ENCODE measurements around the gene PCDHGC3.

PCDHGC3 gene

DNA sequence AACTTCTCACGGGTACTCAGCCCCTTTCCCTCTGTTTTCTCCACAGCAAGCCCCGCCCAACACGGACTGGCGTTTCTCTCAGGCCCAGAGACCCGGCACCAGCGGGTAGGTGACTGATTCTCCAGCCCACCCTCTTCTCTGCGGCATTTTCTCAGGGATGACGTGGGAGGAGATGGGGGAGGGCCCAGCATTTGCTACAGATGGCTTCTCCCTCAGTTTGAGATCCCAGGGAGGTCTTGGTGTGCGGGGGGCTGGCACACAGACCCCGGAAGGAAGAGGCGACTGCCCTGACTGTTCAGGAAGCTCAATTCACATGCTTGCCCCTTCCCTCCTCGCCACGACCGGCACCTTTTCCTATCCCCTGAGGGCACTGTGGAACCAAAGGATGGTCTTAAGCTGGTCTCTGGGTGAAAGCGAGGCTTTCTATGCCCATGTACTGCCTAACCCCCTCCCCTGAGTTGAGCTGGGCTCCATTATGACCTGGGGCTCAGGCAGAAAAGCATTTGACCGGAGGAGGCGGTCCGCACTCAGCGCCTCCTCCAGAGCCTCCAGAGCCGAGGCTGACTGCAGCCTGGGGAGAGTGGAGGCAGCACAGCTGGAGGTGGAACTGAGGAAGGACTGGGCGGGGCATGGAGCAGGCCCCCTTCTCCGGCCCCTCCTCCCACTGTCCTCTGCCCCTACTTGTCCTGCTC is 19.1 kb downstream of the PCDHGC3 start:
- TF ChIP-seq, protein P1, sequence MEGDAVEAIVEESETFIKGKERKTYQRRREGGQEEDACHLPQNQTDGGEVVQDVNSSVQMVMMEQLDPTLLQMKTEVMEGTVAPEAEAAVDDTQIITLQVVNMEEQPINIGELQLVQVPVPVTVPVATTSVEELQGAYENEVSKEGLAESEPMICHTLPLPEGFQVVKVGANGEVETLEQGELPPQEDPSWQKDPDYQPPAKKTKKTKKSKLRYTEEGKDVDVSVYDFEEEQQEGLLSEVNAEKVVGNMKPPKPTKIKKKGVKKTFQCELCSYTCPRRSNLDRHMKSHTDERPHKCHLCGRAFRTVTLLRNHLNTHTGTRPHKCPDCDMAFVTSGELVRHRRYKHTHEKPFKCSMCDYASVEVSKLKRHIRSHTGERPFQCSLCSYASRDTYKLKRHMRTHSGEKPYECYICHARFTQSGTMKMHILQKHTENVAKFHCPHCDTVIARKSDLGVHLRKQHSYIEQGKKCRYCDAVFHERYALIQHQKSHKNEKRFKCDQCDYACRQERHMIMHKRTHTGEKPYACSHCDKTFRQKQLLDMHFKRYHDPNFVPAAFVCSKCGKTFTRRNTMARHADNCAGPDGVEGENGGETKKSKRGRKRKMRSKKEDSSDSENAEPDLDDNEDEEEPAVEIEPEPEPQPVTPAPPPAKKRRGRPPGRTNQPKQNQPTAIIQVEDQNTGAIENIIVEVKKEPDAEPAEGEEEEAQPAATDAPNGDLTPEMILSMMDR (IDR thresholded peaks at IDR 0.05; ENCODE audit: low read depth, low read length, missing control alignments): no peak
- no peak overlapping the region for H3K4me3 ChIP-seq (ENCODE audit: low read depth, low read length)
- no peak for DNase-seq (ENCODE audit: low read depth)
- in situ Hi-C loops (cut with HindIII; ENCODE audit: low sequenced_read_pairs): no loop called here

GRCh38 chr5:141495453-141495811 is 19.7 kb downstream of the PCDHGC3 start:
- DNase-seq (ENCODE audit: low read depth): no peak
- no peak overlapping the region for H3K4me3 ChIP-seq (ENCODE audit: low read depth, low read length)
- TF ChIP-seq, protein P1 (IDR thresholded peaks at IDR 0.05; ENCODE audit: low read depth, low read length, missing control alignments): no peak
- in situ Hi-C loops (cut with HindIII; ENCODE audit: low sequenced_read_pairs): no loop called here

- DNase-seq (ENCODE audit: low read depth): peak; percentile 73
- no peak overlapping the region for H3K4me3 ChIP-seq (ENCODE audit: low read depth, low read length)
- in situ Hi-C loops (cut with HindIII; ENCODE audit: low sequenced_read_pairs): no loop called here
- TF ChIP-seq, protein P1 (IDR thresholded peaks at IDR 0.05; ENCODE audit: low read depth, low read length, missing control alignments): no peak
Measured at GRCh38 chr5:141496038-141496437, 20.3 kb downstream of the PCDHGC3 start.

DNA sequence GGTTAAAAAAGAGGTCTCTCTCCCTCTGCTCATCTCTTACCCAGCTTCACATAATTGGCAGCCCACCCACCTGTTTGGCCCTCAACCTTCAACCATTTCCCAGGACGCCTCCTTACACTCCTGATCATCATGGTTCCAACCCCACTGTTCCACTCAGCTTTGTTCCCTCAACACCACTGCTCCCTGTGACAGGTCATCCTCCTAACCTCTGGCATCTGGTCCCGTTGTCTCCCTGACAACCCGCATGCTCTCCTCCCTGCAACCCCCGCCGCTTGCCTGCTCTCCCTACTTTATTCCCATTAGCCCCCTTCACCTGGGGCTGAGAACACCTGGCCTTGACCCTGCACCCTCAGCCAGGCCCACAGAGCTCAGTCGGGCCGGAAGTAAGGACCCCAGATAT is 26.0 kb downstream of the PCDHGC3 start:
- DNase-seq (ENCODE audit: low read depth): no peak
- in situ Hi-C loops (cut with HindIII; ENCODE audit: low sequenced_read_pairs): no loop called here
- no peak overlapping the region for H3K4me3 ChIP-seq (ENCODE audit: low read depth, low read length)
- TF ChIP-seq, protein P1 (IDR thresholded peaks at IDR 0.05; ENCODE audit: low read depth, low read length, missing control alignments): no peak

DNA sequence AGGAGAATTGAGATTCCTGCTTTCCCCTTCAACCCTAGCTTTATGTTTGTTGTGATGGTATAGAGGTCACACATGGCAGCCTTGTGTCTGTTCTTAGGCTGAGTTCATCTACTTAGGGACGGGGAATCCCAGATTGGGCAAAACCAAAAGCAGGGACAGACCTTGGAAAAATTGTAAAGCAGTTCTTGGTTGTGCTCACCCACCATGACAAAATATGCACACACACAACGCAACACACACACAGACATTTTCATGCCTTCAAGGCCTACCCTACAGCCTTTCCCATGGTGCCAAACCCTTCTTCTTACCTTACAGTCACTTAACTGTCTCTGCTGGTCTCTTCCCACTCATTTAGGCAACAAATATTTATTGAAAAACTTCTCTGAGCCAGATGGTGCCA is 27.9 kb downstream of the PCDHGC3 start:
- H3K4me3 ChIP-seq (ENCODE audit: low read depth, low read length): no peak overlapping the region
- in situ Hi-C loops (cut with HindIII; ENCODE audit: low sequenced_read_pairs): no loop called here
- no peak for DNase-seq (ENCODE audit: low read depth)
- TF ChIP-seq, protein P1 (IDR thresholded peaks at IDR 0.05; ENCODE audit: low read depth, low read length, missing control alignments): no peak

DNA sequence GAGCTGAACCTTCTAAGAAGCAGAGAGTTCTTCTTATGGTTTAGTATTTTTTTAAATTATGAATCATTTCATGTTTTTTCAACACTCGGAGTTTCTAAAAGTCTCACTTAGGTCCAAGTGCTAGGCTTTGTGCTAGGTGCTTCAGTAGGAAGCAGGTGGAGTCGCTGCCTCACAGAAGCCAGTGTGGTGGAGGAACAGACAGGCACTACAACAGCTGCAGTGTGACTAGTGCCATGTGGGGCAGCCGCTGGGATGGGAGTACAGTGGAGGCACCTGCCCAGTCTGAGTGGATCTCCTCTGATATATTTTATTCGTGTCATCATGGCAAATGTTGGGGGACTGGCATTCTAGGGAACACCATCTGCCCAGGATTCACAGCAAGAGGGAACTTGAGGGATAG is 28.4 kb downstream of the PCDHGC3 start:
- no peak for DNase-seq (ENCODE audit: low read depth)
- in situ Hi-C loops (cut with HindIII; ENCODE audit: low sequenced_read_pairs): no loop called here
- no peak overlapping the region for H3K4me3 ChIP-seq (ENCODE audit: low read depth, low read length)
- TF ChIP-seq, protein P1 (IDR thresholded peaks at IDR 0.05; ENCODE audit: low read depth, low read length, missing control alignments): no peak

Measured in astrocyte of the cerebellum (primary cell).